ENCODE results near the gene LITAFD. TPM values are rescaled to one million over a fixed set of nuclear protein-coding genes. Genes with fewer than 3 reads are reported as not detected.
A peak's percentile ranks its signal among the peaks of the same experiment; 100 is the strongest.

Gene LITAFD
- total and polyA plus RNA-seq, 2 experiments from 2014 or later: 0.43 TPM; not detected in 1

- no peak overlapping the region for H3K4me3 ChIP-seq
- no peak for TF ChIP-seq CTCF (IDR thresholded peaks at IDR 0.05; ENCODE audit: low read depth, low read length)
- DNase-seq (ENCODE audit: low read depth in 1 of 2, low spot score in 1 of 2): peak in 1 of 2 donors; percentile 44
- H3K36me3 ChIP-seq: peaks cover 10% of the 10 kb centered on the region
- H3K4me1 ChIP-seq (ENCODE audit: low read depth): no peaks in the 10 kb centered on the region
- no peaks in the 10 kb centered on the region for H3K27me3 ChIP-seq
- H3K27ac ChIP-seq: peak overlapping the region; percentile 13
- no peaks in the 10 kb centered on the region for H3K9me3 ChIP-seq (ENCODE audit: low read depth)
These were observed 5.9 kb downstream of the LITAFD start for GRCh38 chr16:8887952-8888560.

GRCh38 chr16:8888951-8889892 is 7.1 kb downstream of the LITAFD start:
- TF ChIP-seq CTCF (IDR thresholded peaks at IDR 0.05; ENCODE audit: low read depth, low read length): no peak
- H3K36me3 ChIP-seq: peaks cover 21% of the 10 kb centered on the region

GRCh38 chr16:8889893-8890548 is 7.9 kb downstream of the LITAFD start:
- no peaks in the 10 kb centered on the region for H3K9me3 ChIP-seq (ENCODE audit: low read depth)
- H3K4me3 ChIP-seq: no peak overlapping the region
- no peaks in the 10 kb centered on the region for H3K27me3 ChIP-seq
- peaks cover 29% of the 10 kb centered on the region for H3K36me3 ChIP-seq
- no peak overlapping the region for H3K27ac ChIP-seq
- TF ChIP-seq CTCF (IDR thresholded peaks at IDR 0.05; ENCODE audit: low read depth, low read length): no peak
- H3K4me1 ChIP-seq (ENCODE audit: low read depth): no peaks in the 10 kb centered on the region
- no peak for DNase-seq (ENCODE audit: low read depth in 1 of 2, low spot score in 1 of 2)

More at GRCh38 chr16:8888951-8889892, 7.1 kb downstream of the LITAFD start:
- no peak for DNase-seq (ENCODE audit: low read depth in 1 of 2, low spot score in 1 of 2)
- no peaks in the 10 kb centered on the region for H3K9me3 ChIP-seq (ENCODE audit: low read depth)
- H3K4me3 ChIP-seq: no peak overlapping the region
- no peaks in the 10 kb centered on the region for H3K27me3 ChIP-seq
- no peaks in the 10 kb centered on the region for H3K4me1 ChIP-seq (ENCODE audit: low read depth)
- H3K27ac ChIP-seq: no peak overlapping the region

- TF ChIP-seq CTCF (IDR thresholded peaks at IDR 0.05; ENCODE audit: low read depth, low read length): no peak
- H3K36me3 ChIP-seq: peaks cover 35% of the 10 kb centered on the region
- no peak overlapping the region for H3K4me3 ChIP-seq
- no peaks in the 10 kb centered on the region for H3K9me3 ChIP-seq (ENCODE audit: low read depth)
- no peak for DNase-seq (ENCODE audit: low read depth in 1 of 2, low spot score in 1 of 2)
- no peaks in the 10 kb centered on the region for H3K4me1 ChIP-seq (ENCODE audit: low read depth)
- no peaks in the 10 kb centered on the region for H3K27me3 ChIP-seq
- peak overlapping the region; percentile 10 for H3K27ac ChIP-seq
These were observed 8.4 kb downstream of the LITAFD start for GRCh38 chr16:8890549-8890921.

GRCh38 chr16:8892101-8892575 is 10.0 kb downstream of the LITAFD start:
- Histone ChIP-seq H3K36me3 (peaks cover 47% of the 10 kb centered on the region), H3K27me3 (no peaks in the 10 kb centered on the region), H3K27ac (peak overlapping the region; percentile 48), H3K4me1 (ENCODE audit: low read depth) (no peaks in the 10 kb centered on the region), H3K9me3 (ENCODE audit: low read depth) (no peaks in the 10 kb centered on the region), H3K4me3 (no peak overlapping the region)
- TF ChIP-seq CTCF (IDR thresholded peaks at IDR 0.05; ENCODE audit: low read depth, low read length): no peak
- no peak for DNase-seq (ENCODE audit: low read depth in 1 of 2, low spot score in 1 of 2)

Data from cardiac muscle cell (in vitro differentiated cells and primary cell).